ENCODE data around the gene MED23. TPM values are rescaled to one million over a fixed set of nuclear protein-coding genes. Genes with fewer than 3 reads are reported as not detected.

Gene MED23
- total RNA-seq, 2 donors from 2014 or later, result 35.9 to 39.3 TPM

GRCh38 chr6:131586543-131586942 is 41.5 kb downstream of the MED23 start:
- 94% methylated on average over 4 of the region's 4 CpGs for WGBS

GRCh38 chr6:131581523-131581922 is 46.5 kb downstream of the MED23 start:
- no peak overlapping the region for H3K27ac ChIP-seq
- no peaks in the 10 kb centered on the region for H3K27me3 ChIP-seq (replicated peaks; ENCODE audit: insufficient read depth)
- peaks cover 4 to 9% of the 10 kb centered on the region in 2 donors for H3K36me3 ChIP-seq
- no peaks in the 10 kb centered on the region for H3K4me1 ChIP-seq (replicated peaks)
- no peak overlapping the region for H3K4me3 ChIP-seq
- TF ChIP-seq CTCF (IDR thresholded peaks at IDR 0.05), result no peak
- no peak for TF ChIP-seq POLR2AphosphoS5 (IDR thresholded peaks at IDR 0.05)
- TF ChIP-seq POLR2A (IDR thresholded peaks at IDR 0.05), result no peak
- intact Hi-C loops (cut with DNase I), result no loop called here
- no peak for DNase-seq (ENCODE audit: low spot score)
- no peaks in the 10 kb centered on the region for H3K9me3 ChIP-seq

More at GRCh38 chr6:131586543-131586942, 41.5 kb downstream of the MED23 start:
- no peaks in the 10 kb centered on the region for H3K27me3 ChIP-seq (replicated peaks; ENCODE audit: insufficient read depth)
- TF ChIP-seq CTCF (IDR thresholded peaks at IDR 0.05) (no peak), POLR2AphosphoS5 (IDR thresholded peaks at IDR 0.05) (no peak), POLR2A (IDR thresholded peaks at IDR 0.05) (no peak)
- DNase-seq (ENCODE audit: low spot score), result no peak
- intact Hi-C loops (cut with DNase I), result no loop called here
- H3K4me3 ChIP-seq, result no peak overlapping the region
- H3K9me3 ChIP-seq, result no peaks in the 10 kb centered on the region
- H3K27ac ChIP-seq, result no peak overlapping the region
- peaks cover 8 to 13% of the 10 kb centered on the region in 2 donors for H3K36me3 ChIP-seq
- no peaks in the 10 kb centered on the region for H3K4me1 ChIP-seq (replicated peaks)

GRCh38 chr6:131575834-131576478 is 52.1 kb downstream of the MED23 start:
- TF ChIP-seq POLR2AphosphoS5 (IDR thresholded peaks at IDR 0.05) (no peak), CTCF (IDR thresholded peaks at IDR 0.05) (no peak), POLR2A (IDR thresholded peaks at IDR 0.05) (no peak)
- H3K9me3 ChIP-seq, result no peaks in the 10 kb centered on the region
- intact Hi-C loops (cut with DNase I), result no loop called here
- no peak for DNase-seq (ENCODE audit: low spot score)
- H3K4me1 ChIP-seq (replicated peaks), result no peaks in the 10 kb centered on the region
- no peak overlapping the region for H3K27ac ChIP-seq
- no peak overlapping the region for H3K4me3 ChIP-seq
- no peaks in the 10 kb centered on the region for H3K27me3 ChIP-seq (replicated peaks; ENCODE audit: insufficient read depth)
- WGBS, result 96% methylated on average over 5 of the region's 5 CpGs
- H3K36me3 ChIP-seq, result no peaks in the 10 kb centered on the region

GRCh38 chr6:131574686-131575085 is 53.4 kb downstream of the MED23 start:
- 96% methylated on average over 4 of the region's 4 CpGs for WGBS
- intact Hi-C loops (cut with DNase I), result no loop called here
- H3K27ac ChIP-seq, result peak overlapping the region in 1 of 2 donors; percentile 34

More at GRCh38 chr6:131574686-131575085, 53.4 kb downstream of the MED23 start:
- TF ChIP-seq POLR2A (IDR thresholded peaks at IDR 0.05), result no peak
- no peak for TF ChIP-seq CTCF (IDR thresholded peaks at IDR 0.05)
- no peak for TF ChIP-seq POLR2AphosphoS5 (IDR thresholded peaks at IDR 0.05)
- H3K36me3 ChIP-seq, result no peaks in the 10 kb centered on the region
- no peaks in the 10 kb centered on the region for H3K27me3 ChIP-seq (replicated peaks; ENCODE audit: insufficient read depth)
- H3K9me3 ChIP-seq, result no peaks in the 10 kb centered on the region
- no peak overlapping the region for H3K4me3 ChIP-seq
- DNase-seq (ENCODE audit: low spot score), result no peak
- no peaks in the 10 kb centered on the region for H3K4me1 ChIP-seq (replicated peaks)
